Measurements from ENCODE around the gene ELP1. TPM values are rescaled to one million over a fixed set of nuclear protein-coding genes. Genes with fewer than 3 reads are reported as not detected.

The ELP1 gene
- total and polyA plus RNA-seq, 4 donors: 9.3 to 27.7 (median 16.4) TPM

- whole genome bisulfite sequencing: 90% methylated on average over 5 of the region's 5 CpGs
- no peak overlapping the region for H3K9ac ChIP-seq (ENCODE audit: low read depth in 1 of 2, low read length in 2 of 2)
- DNase-seq (ENCODE audit: low spot score): no peak
- H3K4me3 ChIP-seq (ENCODE audit: low read depth in 1 of 3, low read length in 3 of 3): no peak overlapping the region
- H3K27ac ChIP-seq (ENCODE audit: low read depth in 1 of 2, low read length in 2 of 2): no peak overlapping the region
- H3K27me3 ChIP-seq (ENCODE audit: control insufficient read depth in 4 of 4, insufficient read depth in 4 of 4, low read length in 3 of 4): no peaks in the 10 kb centered on the region
- H3K9me3 ChIP-seq (ENCODE audit: control insufficient read depth in 4 of 4, low read length in 3 of 4): no peaks in the 10 kb centered on the region
- H3K4me1 ChIP-seq (ENCODE audit: control insufficient read depth in 4 of 4, insufficient read depth in 4 of 4, low read length in 3 of 4): peaks cover 0 to 3% (median 0%) of the 10 kb centered on the region in 4 donors
- TF ChIP-seq NR2F2 (IDR thresholded peaks at IDR 0.05): no peak
- TF ChIP-seq FOXA1 (IDR thresholded peaks at IDR 0.05): no peak
- TF ChIP-seq, protein P1, sequence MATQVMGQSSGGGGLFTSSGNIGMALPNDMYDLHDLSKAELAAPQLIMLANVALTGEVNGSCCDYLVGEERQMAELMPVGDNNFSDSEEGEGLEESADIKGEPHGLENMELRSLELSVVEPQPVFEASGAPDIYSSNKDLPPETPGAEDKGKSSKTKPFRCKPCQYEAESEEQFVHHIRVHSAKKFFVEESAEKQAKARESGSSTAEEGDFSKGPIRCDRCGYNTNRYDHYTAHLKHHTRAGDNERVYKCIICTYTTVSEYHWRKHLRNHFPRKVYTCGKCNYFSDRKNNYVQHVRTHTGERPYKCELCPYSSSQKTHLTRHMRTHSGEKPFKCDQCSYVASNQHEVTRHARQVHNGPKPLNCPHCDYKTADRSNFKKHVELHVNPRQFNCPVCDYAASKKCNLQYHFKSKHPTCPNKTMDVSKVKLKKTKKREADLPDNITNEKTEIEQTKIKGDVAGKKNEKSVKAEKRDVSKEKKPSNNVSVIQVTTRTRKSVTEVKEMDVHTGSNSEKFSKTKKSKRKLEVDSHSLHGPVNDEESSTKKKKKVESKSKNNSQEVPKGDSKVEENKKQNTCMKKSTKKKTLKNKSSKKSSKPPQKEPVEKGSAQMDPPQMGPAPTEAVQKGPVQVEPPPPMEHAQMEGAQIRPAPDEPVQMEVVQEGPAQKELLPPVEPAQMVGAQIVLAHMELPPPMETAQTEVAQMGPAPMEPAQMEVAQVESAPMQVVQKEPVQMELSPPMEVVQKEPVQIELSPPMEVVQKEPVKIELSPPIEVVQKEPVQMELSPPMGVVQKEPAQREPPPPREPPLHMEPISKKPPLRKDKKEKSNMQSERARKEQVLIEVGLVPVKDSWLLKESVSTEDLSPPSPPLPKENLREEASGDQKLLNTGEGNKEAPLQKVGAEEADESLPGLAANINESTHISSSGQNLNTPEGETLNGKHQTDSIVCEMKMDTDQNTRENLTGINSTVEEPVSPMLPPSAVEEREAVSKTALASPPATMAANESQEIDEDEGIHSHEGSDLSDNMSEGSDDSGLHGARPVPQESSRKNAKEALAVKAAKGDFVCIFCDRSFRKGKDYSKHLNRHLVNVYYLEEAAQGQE (IDR thresholded peaks at IDR 0.05): no peak
- TF ChIP-seq, protein P2, sequence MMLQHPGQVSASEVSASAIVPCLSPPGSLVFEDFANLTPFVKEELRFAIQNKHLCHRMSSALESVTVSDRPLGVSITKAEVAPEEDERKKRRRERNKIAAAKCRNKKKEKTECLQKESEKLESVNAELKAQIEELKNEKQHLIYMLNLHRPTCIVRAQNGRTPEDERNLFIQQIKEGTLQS (IDR thresholded peaks at IDR 0.05): no peak
- no peak for TF ChIP-seq GABPA (IDR thresholded peaks at IDR 0.05 in 1 of 2, conservative IDR thresholded peaks at IDR 0.05 in 1 of 2)
- no peak for TF ChIP-seq SP1 (IDR thresholded peaks at IDR 0.05)
- no peak for TF ChIP-seq YY1 (IDR thresholded peaks at IDR 0.05)
- no peak for TF ChIP-seq JUND (IDR thresholded peaks at IDR 0.05)
- TF ChIP-seq FOXA2 (IDR thresholded peaks at IDR 0.05): no peak
- TF ChIP-seq MAX (IDR thresholded peaks at IDR 0.05): no peak
- no peak for TF ChIP-seq TAF1 (conservative IDR thresholded peaks at IDR 0.05)
- TF ChIP-seq RAD21 (IDR thresholded peaks at IDR 0.05): no peak
- TF ChIP-seq, protein P3, sequence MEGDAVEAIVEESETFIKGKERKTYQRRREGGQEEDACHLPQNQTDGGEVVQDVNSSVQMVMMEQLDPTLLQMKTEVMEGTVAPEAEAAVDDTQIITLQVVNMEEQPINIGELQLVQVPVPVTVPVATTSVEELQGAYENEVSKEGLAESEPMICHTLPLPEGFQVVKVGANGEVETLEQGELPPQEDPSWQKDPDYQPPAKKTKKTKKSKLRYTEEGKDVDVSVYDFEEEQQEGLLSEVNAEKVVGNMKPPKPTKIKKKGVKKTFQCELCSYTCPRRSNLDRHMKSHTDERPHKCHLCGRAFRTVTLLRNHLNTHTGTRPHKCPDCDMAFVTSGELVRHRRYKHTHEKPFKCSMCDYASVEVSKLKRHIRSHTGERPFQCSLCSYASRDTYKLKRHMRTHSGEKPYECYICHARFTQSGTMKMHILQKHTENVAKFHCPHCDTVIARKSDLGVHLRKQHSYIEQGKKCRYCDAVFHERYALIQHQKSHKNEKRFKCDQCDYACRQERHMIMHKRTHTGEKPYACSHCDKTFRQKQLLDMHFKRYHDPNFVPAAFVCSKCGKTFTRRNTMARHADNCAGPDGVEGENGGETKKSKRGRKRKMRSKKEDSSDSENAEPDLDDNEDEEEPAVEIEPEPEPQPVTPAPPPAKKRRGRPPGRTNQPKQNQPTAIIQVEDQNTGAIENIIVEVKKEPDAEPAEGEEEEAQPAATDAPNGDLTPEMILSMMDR (IDR thresholded peaks at IDR 0.05; ENCODE audit: low read depth, low read length, missing input control): no peak
- no peak for TF ChIP-seq ZBTB33 (IDR thresholded peaks at IDR 0.05)
- no peak for TF ChIP-seq HNF4G (IDR thresholded peaks at IDR 0.05)
- TF ChIP-seq RXRA (IDR thresholded peaks at IDR 0.05): no peak
- TF ChIP-seq EGR1 (IDR thresholded peaks at IDR 0.05; ENCODE audit: low read depth in 2 of 2): no peak
- peaks cover 5 to 46% (median 26%) of the 10 kb centered on the region in 4 donors for H3K36me3 ChIP-seq (ENCODE audit: control insufficient read depth in 4 of 4, insufficient read depth in 3 of 4, low read depth in 1 of 4, low read length in 3 of 4)
These were observed 20.5 kb downstream of the ELP1 start for GRCh38 chr9:108913391-108913790.
